AG04450 (cell line): ENCODE data around the gene OPN3. TPM values are rescaled to one million over a fixed set of nuclear protein-coding genes. Genes with fewer than 3 reads are reported as not detected.

ENCODE experiments used
- CTCF ChIA-PET: fragments of 300-600, 350-600 bp; formaldehyde crosslinking; extraction: SDS; loops from one replicate; lab custom pipeline; 2022; ENCODE audit warnings: antibody characterized with exemption, inconsistent platforms; lab: Charles Lee
- POLR2A ChIA-PET: fragments of 350-600 bp; formaldehyde crosslinking; extraction: SDS; loops from one replicate; lab custom pipeline; 2021; ENCODE audit warnings: antibody characterized with exemption, inconsistent platforms; lab: Yijun Ruan, JAX
- DNase-seq: peaks from one replicate; pipeline ENCODE4 v3.0.0-alpha.2; 2011; ENCODE audit warnings: low read depth, low spot score
- H3K27ac ChIP-seq: one replicate; pipeline ENCODE4 v1.5.1; 2012; ENCODE audit warnings: low read depth, low read length, control low read depth
- H3K27me3 ChIP-seq: one replicate; pipeline ENCODE4 v1.6.0; 2012; ENCODE audit warnings: low read length; ENCODE audit not compliant: control insufficient read depth, insufficient read depth
- H3K4me3 ChIP-seq: 2 replicates; pipeline ENCODE4 v1.5.1; 2011; ENCODE audit warnings: mild to moderate bottlenecking, low read depth, low read length, control low read depth
- H3K9me3 ChIP-seq: 2 replicates; pipeline ENCODE4 v1.5.1; 2012; ENCODE audit warnings: low read length; ENCODE audit not compliant: control insufficient read depth, insufficient read depth
- polyA plus RNA-seq: library from polyadenylated mRNA; depleted of rRNA; stranded (reverse); fragments of >200 nt; gene quantifications from 2 replicates; pipeline ENCODE4 v1.2.3, GENCODE V29; 2011
- TF ChIP-seq, protein P1 (sequence below): IDR thresholded peaks from 2 replicates; pipeline ENCODE4 v1.5.1; 2011; ENCODE audit warnings: low read depth, low read length, control low read depth, inconsistent platforms

The OPN3 gene
- polyA plus RNA-seq, 1 experiment: 70.1 TPM

DNA sequence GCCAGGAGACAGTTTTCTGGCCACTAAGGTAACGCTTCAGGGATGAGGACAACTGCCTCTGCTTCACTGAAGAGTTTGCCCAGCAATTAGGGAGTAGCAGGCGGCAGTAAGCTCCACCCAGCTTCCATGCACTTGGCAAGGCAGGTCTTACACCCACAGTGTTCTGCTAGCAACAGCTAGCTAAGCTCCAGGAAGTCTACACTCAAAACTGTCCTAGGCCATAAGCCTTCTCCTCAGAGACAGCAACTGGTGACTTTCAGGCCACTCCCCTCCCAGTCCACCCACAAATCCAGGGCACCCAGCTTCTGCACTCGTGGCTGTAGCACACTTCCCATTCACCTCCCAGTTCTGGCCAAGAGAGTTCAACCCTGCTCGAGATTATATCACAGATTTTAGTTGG, 60.7 kb downstream of the OPN3 start:
- no peak overlapping the region for H3K4me3 ChIP-seq
- H3K9me3 ChIP-seq: no peaks in the 10 kb centered on the region
- TF ChIP-seq, protein P1, sequence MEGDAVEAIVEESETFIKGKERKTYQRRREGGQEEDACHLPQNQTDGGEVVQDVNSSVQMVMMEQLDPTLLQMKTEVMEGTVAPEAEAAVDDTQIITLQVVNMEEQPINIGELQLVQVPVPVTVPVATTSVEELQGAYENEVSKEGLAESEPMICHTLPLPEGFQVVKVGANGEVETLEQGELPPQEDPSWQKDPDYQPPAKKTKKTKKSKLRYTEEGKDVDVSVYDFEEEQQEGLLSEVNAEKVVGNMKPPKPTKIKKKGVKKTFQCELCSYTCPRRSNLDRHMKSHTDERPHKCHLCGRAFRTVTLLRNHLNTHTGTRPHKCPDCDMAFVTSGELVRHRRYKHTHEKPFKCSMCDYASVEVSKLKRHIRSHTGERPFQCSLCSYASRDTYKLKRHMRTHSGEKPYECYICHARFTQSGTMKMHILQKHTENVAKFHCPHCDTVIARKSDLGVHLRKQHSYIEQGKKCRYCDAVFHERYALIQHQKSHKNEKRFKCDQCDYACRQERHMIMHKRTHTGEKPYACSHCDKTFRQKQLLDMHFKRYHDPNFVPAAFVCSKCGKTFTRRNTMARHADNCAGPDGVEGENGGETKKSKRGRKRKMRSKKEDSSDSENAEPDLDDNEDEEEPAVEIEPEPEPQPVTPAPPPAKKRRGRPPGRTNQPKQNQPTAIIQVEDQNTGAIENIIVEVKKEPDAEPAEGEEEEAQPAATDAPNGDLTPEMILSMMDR: no peak
- ChIA-PET POLR2A (no interaction called here), CTCF (no interaction called here)
- H3K27me3 ChIP-seq: peaks cover 2% of the 10 kb centered on the region
- DNase-seq: no peak
- H3K27ac ChIP-seq: no peak overlapping the region

DNA sequence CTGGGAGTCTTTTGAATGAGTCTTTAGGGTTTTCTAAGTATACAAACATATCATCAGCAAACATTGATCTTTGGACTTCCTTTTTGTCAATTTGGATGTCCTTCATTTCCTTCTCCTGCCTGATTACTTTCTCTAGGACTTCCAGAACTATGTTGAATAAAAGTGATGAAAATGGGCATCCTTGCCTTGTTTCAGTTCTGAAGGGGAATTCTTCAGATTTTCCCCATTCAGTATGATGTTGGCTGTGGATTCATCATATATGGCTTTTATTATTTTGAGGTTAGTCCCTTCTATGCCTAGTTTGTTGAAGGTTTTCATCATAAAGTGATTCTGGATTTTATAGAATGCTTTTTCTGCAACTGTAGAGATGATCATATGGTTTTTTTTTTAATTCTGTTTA, 66.0 kb downstream of the OPN3 start:
- H3K9me3 ChIP-seq: no peaks in the 10 kb centered on the region
- TF ChIP-seq, protein P1: no peak
- no peak overlapping the region for H3K4me3 ChIP-seq
- H3K27me3 ChIP-seq: peaks cover 2% of the 10 kb centered on the region
- no peak for DNase-seq
- ChIA-PET POLR2A (no interaction called here), CTCF (no interaction called here)
- no peak overlapping the region for H3K27ac ChIP-seq

DNA sequence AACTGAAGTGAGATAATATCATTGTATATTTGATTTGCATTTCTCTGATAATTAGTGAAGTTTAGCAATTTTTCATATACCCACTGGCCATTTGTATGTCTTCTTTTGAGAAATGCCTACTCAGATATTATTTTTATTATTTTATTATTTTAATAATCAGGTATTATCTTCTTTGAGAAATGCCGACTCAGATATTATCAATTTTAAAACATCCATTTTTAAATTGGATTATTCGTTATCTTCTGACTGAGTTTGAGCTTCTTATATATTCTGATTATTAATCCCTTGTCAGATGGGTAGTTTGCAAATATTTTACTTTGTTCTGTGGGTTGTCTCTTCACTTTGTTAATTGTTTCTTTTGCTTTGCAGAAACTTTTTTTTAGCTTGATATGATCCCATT, 70.3 kb downstream of the OPN3 start:
- TF ChIP-seq, protein P1: no peak
- no peaks in the 10 kb centered on the region for H3K9me3 ChIP-seq
- POLR2A ChIA-PET: no interaction called here
- H3K4me3 ChIP-seq: no peak overlapping the region
- DNase-seq: no peak
- CTCF ChIA-PET: no interaction called here
- no peak overlapping the region for H3K27ac ChIP-seq
- H3K27me3 ChIP-seq: no peaks in the 10 kb centered on the region

DNA sequence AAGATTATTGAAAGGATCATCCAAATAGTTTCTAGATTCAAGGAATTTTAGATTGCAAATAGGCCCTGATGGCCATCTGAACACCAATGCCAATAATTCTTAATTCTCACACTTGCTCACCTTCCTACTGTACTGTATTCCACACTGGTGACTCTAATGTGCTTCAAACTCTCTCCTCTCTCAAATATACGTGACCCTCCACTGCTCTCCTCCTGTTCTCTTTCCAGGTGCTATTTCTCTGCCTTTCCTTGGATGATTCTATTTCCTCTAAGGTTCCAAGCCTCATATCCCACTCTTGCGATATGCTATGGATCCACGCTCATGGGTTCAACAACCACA, 79.4 kb downstream of the OPN3 start:
- Histone ChIP-seq H3K27me3 (no peaks in the 10 kb centered on the region), H3K27ac (no peak overlapping the region), H3K9me3 (no peaks in the 10 kb centered on the region), H3K4me3 (no peak overlapping the region)
- DNase-seq: no peak
- CTCF ChIA-PET: no interaction called here
- TF ChIP-seq, protein P1: no peak
- POLR2A ChIA-PET: no interaction called here

DNA sequence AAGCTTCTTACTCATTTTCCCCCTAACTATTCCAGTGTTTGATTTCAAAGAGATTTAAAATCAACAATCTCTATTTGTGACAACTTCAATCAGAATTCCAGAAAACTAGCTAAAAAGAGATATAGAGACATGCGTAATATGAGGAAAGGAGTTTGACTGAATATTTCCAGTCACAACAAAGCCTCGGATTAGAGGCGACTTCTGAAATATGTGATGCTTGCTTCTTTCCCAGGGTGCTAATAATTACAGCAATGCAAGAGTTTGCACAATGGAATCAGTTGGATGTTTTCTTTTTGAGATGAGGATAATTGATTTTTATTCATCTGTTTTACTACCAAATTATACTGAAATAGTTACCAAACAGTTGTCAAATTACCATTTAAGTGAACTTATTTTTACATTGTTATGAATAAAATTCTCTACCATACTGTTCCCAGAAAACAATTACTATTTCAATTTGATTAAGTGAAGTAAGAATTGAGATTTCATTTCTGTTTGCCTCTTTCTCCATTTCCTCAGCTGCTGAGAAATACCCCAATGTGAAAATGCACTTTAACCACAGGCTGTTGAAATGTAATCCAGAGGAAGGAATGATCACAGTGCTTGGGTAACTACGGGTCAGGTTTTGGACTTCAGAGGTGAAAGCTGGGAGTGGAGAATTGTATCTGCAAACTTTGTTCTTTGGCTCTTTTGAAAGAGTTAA, 79.9 kb downstream of the OPN3 start:
- ChIA-PET POLR2A (no interaction called here), CTCF (interaction anchor here (0.7 kb wide), 1 partner anchor 50 kb away, joined by 3 read pairs; no protein-coding TSS in a partner anchor)
- Histone ChIP-seq H3K4me3 (no peak overlapping the region), H3K27ac (no peak overlapping the region), H3K27me3 (no peaks in the 10 kb centered on the region), H3K9me3 (no peaks in the 10 kb centered on the region)
- TF ChIP-seq, protein P1: no peak
- no peak for DNase-seq
